PFSK-1 (cell line): ENCODE data around the gene MAML2.

Experiments
- FOXP2 ChIP-seq: optimal IDR thresholded peaks from 2 replicates; pipeline ENCODE3; 2011; ENCODE audit warnings: borderline replicate concordance, control low read depth, inconsistent platforms; ENCODE audit not compliant: insufficient read depth; ENCODE audit errors: extremely low read length, extremely low read depth
- POLR2AphosphoS5 ChIP-seq: IDR thresholded peaks from 2 replicates; pipeline ENCODE4 v1.6.1; 2012; ENCODE audit warnings: low read depth, mild to moderate bottlenecking, control low read depth, low read length, moderate library complexity
- REST ChIP-seq, 2 experiments: IDR thresholded peaks; 2 replicates each; pipeline versions ENCODE4 v1.6.1 to v1.8.0; 2011 to 2012; ENCODE audit warnings: low read depth in 2 of 2, low read length in 2 of 2, control low read depth in 1 of 2, inconsistent platforms in 1 of 2, mild to moderate bottlenecking in 1 of 2, moderate library complexity in 1 of 2; ENCODE audit not compliant: insufficient read depth in 1 of 2
- SIN3A ChIP-seq: IDR thresholded peaks from 2 replicates; pipeline ENCODE4 v1.6.1; 2012; ENCODE audit warnings: mild to moderate bottlenecking, low read length, moderate library complexity, borderline replicate concordance; ENCODE audit not compliant: insufficient read depth
- TAF1 ChIP-seq: IDR thresholded peaks from 2 replicates; pipeline ENCODE4 v1.6.1; 2012; ENCODE audit warnings: low read length, control low read depth, borderline replicate concordance; ENCODE audit not compliant: insufficient read depth

- TF ChIP-seq TAF1, result no peak
- TF ChIP-seq REST (IDR thresholded peaks at IDR 0.05; ENCODE audit: insufficient read depth in 1 of 2, low read depth in 2 of 2, low read length in 2 of 2), result no peak
- no peak for TF ChIP-seq POLR2AphosphoS5
- no peak for TF ChIP-seq SIN3A
- TF ChIP-seq FOXP2, result no peak
Observed at GRCh38 chr11:96191752-96192151, 151.2 kb downstream of the MAML2 start.
